Stimulated activated CD8-positive, alpha-beta memory T cell treated with anti-CD3 and anti-CD28 coated beads, Interleukin-7, amount 100 ng/mL, for 4 hours (primary cell): ENCODE measurements around the gene SLC7A8.
A peak's percentile ranks its signal among the peaks of the same experiment; 100 is the strongest.

Source experiments
- DNase-seq, 2 donors: peaks; one replicate each; pipeline ENCODE4 v3.0.0-alpha.2; 2020; ENCODE audit warnings: low read depth in 2 of 2

The SLC7A8 gene

DNA sequence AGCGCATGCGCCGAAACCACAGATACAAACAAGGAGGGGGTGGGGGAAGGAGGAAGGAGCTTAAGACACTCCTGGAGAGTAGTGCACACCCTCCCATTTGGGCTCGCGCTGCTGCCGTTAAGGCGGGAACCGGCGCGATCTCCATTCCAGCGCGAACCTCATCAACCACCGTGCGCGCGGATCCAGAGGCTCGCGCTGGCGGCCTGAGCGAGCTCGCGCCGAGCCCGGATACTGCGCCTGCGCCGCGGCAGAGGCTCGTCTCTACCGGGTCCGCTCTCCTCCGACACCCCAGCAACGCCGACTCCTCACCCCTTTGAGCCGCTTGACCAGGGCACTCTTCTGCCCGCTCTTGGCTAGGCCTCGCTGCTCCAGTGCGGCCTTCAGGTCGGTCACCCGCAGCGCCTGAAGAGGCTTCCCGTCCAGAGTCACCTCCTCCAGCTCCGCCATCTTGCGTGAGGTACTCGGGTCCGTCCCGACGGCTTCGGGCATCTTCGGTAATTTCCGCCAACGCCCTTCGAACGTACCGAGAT, 88.7 kb downstream of the SLC7A8 start, which contains the start of gene ACIN1:
ACIN1 (minus strand) TSS at position 471 of the 530 bp plus-strand sequence; CDS start at position 447, 24 bp downstream.
- peak in 1 of 2 donors; percentile 64 for DNase-seq

DNA sequence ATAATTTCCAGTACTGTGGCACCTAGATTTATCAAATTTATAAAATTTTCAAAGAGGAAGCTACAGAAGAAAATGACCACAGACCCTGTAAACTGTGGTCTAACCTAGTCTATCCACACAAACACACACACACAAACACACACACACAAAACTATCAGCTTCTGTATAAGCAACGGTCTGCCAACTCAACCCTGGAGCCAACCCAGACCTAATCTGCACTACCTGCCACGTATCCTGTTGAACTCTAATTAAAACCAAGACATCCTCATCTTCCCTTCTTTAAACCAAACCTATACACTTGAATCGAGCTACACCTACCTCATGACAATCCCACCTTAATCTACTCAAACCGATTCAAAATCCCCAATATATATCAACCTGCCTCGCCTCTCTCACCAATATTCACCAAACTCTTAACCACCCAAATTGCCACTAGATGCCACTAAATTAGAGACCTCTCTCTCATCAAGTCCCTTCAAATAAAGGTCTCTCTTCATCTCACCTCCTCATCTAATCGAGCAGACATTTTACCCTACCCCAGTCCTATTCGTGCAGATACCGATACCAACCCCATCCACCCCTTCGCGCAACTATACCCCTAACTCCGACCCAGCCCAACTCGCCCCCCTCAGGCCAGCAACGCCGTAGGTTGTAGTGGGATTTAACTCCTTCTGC, 89.3 kb downstream of the SLC7A8 start:
- peak in 1 of 2 donors; percentile 67 for DNase-seq

DNA sequence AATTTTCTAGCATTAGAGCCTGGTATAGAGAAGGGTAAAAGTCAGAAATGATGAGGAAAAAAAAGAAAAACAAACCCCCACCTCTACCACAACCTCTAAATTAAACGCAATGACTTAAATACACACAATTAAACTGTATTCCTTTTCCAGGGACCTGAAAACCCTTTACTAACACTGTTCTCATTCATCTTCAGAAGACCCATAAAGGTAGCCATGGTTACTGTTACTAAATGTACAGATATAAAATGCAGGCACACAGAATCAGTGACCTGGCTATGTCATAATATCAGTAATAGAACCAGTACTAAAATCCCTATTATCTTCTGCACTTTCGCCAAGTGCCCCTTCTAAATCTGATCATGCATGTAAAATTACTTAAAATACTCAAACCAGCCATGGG, 89.9 kb downstream of the SLC7A8 start:
- DNase-seq, result no peak

DNA sequence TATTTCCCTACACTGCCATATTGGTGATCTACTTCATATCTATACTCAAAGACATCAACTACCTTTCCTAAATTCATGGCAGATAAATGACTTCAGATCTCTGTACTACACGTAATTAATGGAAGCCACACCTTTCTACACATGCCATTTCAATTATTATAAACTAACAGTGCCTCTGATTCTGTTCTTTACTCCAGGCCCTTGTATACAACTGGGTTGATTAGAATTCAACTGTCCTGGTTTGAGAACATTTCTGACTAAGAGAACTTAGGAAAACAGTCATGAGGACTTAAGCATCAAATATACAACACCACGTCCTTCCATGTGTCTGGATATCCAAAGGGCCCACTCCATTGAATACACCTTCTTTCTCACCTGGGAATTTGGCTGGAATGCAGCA, 90.4 kb downstream of the SLC7A8 start:
- no peak for DNase-seq

DNA sequence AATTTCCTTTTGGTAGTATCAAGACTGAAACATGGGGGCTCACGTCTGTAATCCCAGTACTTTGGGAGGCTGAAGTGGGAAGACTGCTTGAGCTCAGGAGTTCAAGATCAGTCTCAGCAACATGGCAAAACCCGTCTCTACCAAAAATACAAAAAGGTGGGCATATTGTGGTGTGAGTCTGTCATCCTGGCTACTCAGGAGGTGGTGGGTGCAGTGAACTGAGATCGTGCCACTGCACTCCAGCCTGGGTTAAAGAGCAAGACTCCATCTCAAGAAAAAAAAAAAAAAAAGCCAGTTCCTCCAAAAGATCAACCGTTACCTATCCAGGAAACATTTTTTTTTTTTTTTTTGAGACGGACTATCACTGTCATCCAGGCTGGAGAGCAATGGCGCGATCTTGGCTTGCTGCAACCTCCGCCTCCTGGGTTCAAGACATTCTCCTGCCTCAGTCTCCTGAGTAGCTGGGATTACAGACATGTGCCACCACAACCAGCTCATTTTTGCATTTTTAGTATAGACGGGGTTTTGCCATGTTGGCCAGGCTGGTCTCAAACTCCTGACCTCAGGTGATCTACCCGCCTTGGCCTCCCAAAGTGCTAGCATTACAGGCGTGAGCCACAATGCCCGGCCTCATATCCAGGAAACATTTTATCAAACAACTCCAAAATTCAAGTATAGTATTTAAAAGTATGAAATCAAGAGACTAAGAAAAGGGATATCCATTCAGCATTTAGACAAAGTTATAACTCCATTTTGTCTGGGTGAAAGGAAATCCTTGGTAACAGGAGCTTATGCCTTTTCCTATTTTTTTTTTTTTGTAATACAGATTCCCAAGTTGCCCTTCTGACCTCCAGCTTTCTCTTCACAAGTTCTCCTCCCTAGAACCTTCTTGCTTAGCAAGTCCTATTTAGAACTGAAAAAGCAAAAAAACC, 91.9 kb downstream of the SLC7A8 start:
- DNase-seq, result no peak

DNA sequence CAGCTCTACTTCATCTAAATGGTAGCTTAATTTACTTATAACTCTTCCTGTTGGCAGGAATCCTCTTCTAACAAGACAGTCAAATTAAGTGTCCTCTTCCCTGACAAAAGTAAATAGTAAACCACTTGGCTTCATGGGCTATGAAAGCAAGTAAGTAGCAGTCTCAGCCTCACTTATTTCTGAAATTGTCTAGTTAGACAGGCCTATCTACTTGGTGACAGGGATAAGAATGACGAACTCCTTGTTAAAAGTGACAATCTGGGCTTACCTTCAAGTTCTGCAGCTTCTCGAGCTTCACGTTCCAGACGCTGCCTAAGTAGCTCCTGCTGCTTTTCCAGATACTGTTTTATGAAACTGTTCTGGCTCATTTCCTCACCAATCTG, 93.2 kb downstream of the SLC7A8 start:
- DNase-seq, result no peak

DNA sequence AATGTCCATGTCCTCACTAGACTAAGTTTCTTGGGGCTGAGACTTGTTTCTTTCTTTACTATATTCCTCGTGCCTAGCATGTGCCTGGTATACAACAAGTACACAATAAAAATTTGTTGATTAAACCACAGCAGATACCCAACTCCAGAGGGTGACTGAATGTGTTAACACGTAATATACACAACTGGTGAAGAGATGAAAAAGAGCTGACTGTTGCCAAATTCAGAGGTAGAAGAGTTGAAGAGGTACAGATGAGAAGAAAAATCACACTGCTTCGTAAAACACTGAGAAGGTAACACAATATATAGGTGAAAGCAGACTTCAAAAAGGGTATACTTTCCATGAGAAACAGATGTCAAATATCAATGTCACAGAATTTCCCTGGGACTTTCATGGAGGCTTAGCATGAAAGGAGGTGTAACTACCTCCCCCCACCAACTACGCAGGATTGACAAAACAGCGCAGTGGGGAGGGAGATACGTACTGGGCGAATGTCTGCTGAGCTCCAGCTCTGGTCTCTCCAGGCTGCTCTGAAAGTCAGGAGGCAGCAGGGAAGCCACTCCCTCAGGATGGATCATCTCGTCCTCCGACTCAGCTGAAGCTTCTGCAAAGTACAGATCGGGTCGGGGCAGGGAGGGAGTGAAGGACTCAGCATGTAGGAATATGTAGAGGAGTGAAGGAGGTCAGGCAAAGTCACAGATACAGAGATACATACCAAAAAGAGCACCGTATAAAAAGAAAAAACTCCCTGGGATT, 93.8 kb downstream of the SLC7A8 start:
- DNase-seq, result no peak

DNA sequence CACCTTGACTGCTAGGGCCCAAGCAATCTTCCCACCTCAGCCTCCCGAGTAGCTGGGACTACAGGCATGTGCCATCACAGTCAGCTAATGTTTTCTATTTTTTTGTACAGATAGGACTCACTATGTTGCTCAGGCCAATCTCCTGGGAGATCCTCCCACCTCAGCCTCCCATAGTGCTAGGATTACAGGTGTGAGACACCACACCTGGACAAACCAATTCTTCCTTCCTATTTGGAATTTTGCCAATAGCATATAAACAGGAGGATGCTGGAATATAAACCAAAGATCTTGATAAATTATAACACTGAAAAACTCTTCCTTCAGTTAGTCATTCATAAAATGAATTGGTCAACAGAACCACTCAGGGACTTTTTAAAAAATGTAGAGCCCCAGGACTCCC, 96.9 kb downstream of the SLC7A8 start:
- DNase-seq, result no peak

DNA sequence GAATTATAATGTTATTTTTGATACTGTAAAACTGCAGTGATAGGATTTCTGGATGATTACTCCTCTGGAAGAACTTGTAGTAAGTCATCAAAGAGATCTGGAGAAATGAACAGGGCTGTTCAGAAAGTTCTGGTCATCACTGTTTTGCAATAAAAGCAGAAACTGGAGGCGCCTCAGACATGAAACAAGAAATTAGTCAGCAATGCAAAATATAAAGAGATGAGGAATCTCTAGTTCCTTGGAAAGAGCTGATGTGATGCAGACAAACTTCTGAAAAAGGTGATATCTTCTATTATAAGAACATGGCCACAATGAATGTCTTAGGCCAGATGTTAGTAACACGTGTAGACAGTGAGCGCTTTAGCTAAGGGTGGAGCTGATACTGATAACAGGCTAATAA, 98.0 kb downstream of the SLC7A8 start:
- no peak for DNase-seq

DNA sequence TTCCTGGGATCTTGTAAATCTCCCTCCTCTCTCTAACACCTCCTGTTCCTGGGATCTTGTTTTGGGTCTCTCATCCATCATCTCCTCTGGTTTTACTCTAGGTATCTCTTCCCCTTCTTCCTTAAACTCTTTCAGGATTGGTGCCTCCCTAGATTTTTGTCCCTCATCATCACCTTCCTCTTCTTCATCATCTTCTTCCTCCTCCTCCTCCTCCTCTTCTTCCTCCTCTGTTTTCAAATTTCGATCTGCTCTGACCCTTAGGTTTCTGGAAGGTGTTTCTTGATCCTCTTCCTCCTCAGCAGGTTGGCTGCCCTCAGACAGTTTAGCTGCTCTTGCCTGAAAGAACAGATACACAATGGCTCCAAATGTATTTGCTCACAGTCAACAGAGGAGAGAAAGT, 103.0 kb downstream of the SLC7A8 start:
- DNase-seq, result no peak

DNA sequence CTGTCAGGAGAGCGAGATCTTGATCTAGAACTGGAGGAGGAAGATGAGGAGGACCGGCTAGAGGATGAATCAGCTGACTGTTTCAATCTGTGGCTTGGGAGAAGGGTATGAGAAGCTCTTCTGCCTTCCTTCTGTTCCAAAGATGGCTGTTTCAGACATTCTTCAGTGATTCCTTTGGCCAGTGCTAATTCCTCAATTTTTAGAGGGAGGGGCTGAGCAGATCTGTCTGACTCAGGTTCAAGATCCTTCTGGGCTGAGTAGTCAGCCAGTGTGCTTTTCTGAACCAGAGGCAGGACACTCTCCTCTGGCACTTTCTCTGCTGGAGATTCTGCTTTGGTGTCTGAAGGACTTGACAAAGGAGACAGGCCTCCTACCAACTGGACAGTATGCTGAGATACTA, 103.7 kb downstream of the SLC7A8 start:
- DNase-seq, result no peak

DNA sequence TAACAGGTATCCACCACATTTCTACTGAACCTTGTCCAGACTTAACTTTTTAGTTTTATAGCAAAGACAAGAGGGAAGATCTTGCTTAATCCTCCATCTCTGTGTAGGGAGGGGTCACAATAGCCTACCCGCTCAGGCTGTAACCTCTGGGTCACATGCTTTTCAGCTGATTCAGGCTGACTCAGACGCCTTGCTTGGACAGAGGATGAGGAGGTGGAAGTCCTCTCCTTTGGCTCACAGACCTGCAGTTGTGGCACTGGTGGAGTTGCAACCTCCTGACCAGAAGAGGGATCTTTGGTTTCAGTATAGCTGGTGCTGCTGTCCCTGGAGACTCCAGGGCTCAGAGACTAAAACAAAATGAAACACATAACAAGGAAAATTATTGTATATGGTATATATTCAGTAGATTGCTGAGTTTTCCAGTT, 104.8 kb downstream of the SLC7A8 start:
- DNase-seq, result no peak

DNA sequence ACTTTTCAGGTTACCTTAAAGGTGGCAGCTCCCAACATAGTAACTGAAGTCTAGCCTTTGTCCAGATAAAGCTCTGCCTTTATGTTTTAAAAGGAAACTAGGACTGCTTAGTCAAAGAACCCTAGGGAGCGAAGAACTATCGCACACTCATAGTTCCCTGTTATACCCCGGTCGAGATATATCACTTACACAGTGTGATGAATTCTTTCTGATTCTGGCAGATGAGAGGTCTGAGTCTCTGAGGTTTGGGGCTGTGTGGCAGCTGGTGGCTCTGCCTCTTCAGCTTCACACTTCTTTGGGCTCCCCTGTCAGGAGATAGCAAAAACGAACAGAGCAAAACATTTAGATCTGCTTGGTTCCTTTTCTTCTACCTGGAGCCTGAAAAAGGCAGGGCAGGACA, 105.5 kb downstream of the SLC7A8 start:
- no peak for DNase-seq

DNA sequence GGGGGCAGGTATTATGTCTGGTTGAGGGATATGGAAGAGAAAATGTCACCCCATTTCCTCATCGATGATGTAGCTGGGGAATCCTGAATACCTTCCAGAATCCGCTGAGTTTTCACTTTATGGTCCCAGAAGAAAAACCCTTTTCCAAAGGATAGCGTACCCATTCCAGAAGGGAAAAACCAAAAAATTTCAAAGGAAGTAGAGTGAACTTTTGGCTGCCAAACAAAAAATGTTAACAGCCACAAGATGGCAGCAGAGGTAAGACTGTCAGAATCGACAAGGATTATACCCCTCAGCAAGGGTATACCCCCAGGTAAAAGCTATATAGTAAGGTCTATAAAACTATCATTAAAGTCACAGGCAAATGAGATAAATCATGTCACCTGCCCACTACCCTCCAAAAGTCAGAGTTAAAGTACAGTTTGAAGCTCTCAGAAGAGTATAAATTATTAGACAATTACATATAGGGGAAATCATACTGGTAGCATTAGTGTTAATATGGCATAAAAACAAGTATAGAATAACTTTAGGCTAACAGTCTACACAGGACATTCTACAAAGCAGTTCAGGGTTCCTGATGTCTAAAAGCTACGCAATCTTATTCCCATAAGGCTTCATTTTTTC, 106.6 kb downstream of the SLC7A8 start:
- DNase-seq, result no peak
